Left lung (tissue), 10 donors: ENCODE data around the gene PRG2. TPM values are rescaled to one million over a fixed set of nuclear protein-coding genes. Genes with fewer than 3 reads are reported as not detected.

Source experiments
- ATAC-seq: fragments of 200-7000 bp; cut with Tn5 transposase; one replicate; pipeline ENCODE4 v1.9.1; 2020; ENCODE audit warnings: moderate library complexity
- DNase-seq, 4 donors: peaks; one replicate each; pipeline ENCODE4 v3.0.0-alpha.2; 2013 to 2020
- H3K27ac ChIP-seq, 2 donors: fragments of 200-600 bp; sonication (generic) in 1 of 2; one replicate each; pipeline versions ENCODE4 v1.5.0 to v1.8.0; 2020 to 2021
- H3K27me3 ChIP-seq, 2 donors: fragments of 200-600 bp; sonication (generic) in 1 of 2; one replicate each; pipeline versions ENCODE4 v1.5.0 to v1.8.0; 2020 to 2021
- H3K36me3 ChIP-seq, 2 donors: fragments of 200-600 bp; sonication (generic) in 1 of 2; one replicate each; pipeline versions ENCODE4 v1.5.0 to v1.8.0; 2020 to 2021
- H3K4me1 ChIP-seq, 2 donors: fragments of 200-600 bp; one replicate each; pipeline ENCODE4 v1.8.0; 2021
- H3K4me3 ChIP-seq, 2 donors: fragments of 200-600 bp; sonication (generic) in 1 of 2; one replicate each; pipeline versions ENCODE4 v1.5.0 to v1.8.0; 2020 to 2021; ENCODE audit warnings: mild to moderate bottlenecking in 1 of 2
- H3K9me3 ChIP-seq, 2 donors: fragments of 200-600 bp; sonication (generic) in 1 of 2; one replicate each; pipeline versions ENCODE4 v1.5.0 to v1.8.0; 2020 to 2021
- CTCF ChIP-seq, 2 donors: fragments of 200-600 bp; sonication (generic) in 1 of 2; IDR thresholded peaks; one replicate each; pipeline versions ENCODE4 v1.5.0 to v1.8.0; 2021; ENCODE audit warnings: antibody characterized with exemption in 2 of 2
- intact Hi-C, 2 donors: fragments of 100-400 bp; cut with DNase I; formaldehyde crosslinking; loops; one replicate each; pipeline versions ENCODE4 v1.11.2 to v1.14.2; 2022
- polyA plus RNA-seq, 6 donors: library from polyadenylated mRNA; unstranded; fragments of 120-200 nt; gene quantifications; one replicate each; pipeline ENCODE4 v1.2.1, GENCODE V29; 2013; ENCODE audit not compliant: insufficient read length in 6 of 6
- total RNA-seq, 2 donors: library from RNA; stranded (reverse); fragmentation: NEBNext Ultra II Directional; extraction: Animal tissue kit (Norgen Biotek cat#: 25700); gene quantifications; one replicate each; pipeline ENCODE4 v1.2.1, GENCODE V29; 2021
- donor health status: DM: no; HTN: yes; CAD: no.
- donor health status: DM: no; HTN: no; CAD: no.

Gene PRG2
- total and polyA plus RNA-seq, 8 donors = 0.34 to 1.7 (median 1.3) TPM; not detected in 1

DNA sequence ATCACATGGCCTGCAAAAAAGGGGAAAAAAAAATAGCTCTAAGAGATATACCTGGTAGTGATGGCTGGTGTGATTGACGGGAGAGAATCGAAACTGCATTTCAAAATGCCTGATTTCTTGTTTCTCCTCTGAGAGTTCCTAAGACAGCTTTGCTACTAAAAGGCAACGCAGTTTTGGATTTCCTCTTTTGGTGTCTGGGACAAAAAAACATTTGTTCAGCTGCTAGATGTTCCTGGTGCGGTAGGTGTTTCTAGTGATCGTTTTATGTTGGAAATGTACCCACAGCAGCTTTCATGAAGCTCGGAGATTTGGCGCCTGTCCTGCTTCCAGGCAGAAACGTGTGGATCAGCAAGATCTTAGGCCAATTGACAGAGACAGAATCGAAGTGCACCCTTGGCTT, 34.2 kb downstream of the PRG2 start:
- Histone ChIP-seq H3K27ac (no peak overlapping the region), H3K4me3 (no peak overlapping the region), H3K27me3 (no peaks in the 10 kb centered on the region), H3K4me1 (no peaks in the 10 kb centered on the region), H3K9me3 (no peaks in the 10 kb centered on the region), H3K36me3 (no peaks in the 10 kb centered on the region)
- no peak for TF ChIP-seq CTCF (IDR thresholded peaks at IDR 0.05)
- no peak for ATAC-seq
- DNase-seq = no peak
- intact Hi-C loops = no loop called here

DNA sequence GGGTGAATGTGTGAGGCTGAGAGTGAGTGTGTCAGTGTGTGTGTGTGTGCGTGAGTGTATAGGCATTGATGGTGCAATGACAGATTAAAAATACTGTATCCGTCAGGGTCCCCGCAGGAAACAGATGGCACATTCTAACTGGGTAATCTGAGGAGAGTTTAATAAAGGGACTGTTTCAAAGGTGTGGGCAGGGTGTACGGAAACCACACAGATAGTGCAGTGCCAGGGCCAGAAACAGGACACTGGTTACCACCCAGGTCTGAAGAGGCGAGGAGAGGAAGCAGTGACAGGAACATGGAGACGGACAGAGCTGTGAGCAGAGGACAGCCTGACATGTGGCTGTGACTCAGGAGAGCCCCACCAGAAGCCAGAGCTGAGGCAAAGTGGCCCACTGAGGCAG, 35.8 kb downstream of the PRG2 start:
- H3K27me3 ChIP-seq = no peaks in the 10 kb centered on the region
- no peak overlapping the region for H3K27ac ChIP-seq
- H3K4me1 ChIP-seq = peaks cover 0 to 6% of the 10 kb centered on the region in 2 donors
- intact Hi-C loops = no loop called here
- TF ChIP-seq CTCF (IDR thresholded peaks at IDR 0.05) = no peak
- no peak overlapping the region for H3K4me3 ChIP-seq
- H3K36me3 ChIP-seq = no peaks in the 10 kb centered on the region
- ATAC-seq (no peak), DNase-seq (no peak)
- H3K9me3 ChIP-seq = no peaks in the 10 kb centered on the region

GRCh38 chr11:57353852-57354251, 36.6 kb downstream of the PRG2 start:
- Histone ChIP-seq H3K27ac (no peak overlapping the region), H3K4me1 (peaks cover 0 to 7% of the 10 kb centered on the region in 2 donors), H3K27me3 (no peaks in the 10 kb centered on the region), H3K36me3 (no peaks in the 10 kb centered on the region), H3K9me3 (no peaks in the 10 kb centered on the region), H3K4me3 (no peak overlapping the region)
- ATAC-seq = no peak
- TF ChIP-seq CTCF (IDR thresholded peaks at IDR 0.05) = no peak
- DNase-seq = no peak
- intact Hi-C loops = no loop called here

- no peaks in the 10 kb centered on the region for H3K27me3 ChIP-seq
- intact Hi-C loops = no loop called here
- H3K36me3 ChIP-seq = no peaks in the 10 kb centered on the region
- no peak for ATAC-seq
- H3K4me1 ChIP-seq = peaks cover 0 to 7% of the 10 kb centered on the region in 2 donors
- no peak for DNase-seq
- TF ChIP-seq CTCF (IDR thresholded peaks at IDR 0.05) = no peak
- no peak overlapping the region for H3K27ac ChIP-seq
- no peak overlapping the region for H3K4me3 ChIP-seq
- H3K9me3 ChIP-seq = no peaks in the 10 kb centered on the region
Measured at GRCh38 chr11:57353446-57353845, 37.0 kb downstream of the PRG2 start.

GRCh38 chr11:57353036-57353435, 37.4 kb downstream of the PRG2 start:
- TF ChIP-seq CTCF (IDR thresholded peaks at IDR 0.05) = no peak

More at GRCh38 chr11:57353036-57353435, 37.4 kb downstream of the PRG2 start:
- no peak for DNase-seq
- ATAC-seq = no peak
- H3K9me3 ChIP-seq = no peaks in the 10 kb centered on the region
- H3K36me3 ChIP-seq = no peaks in the 10 kb centered on the region
- no peak overlapping the region for H3K27ac ChIP-seq
- intact Hi-C loops = no loop called here
- peaks cover 0 to 7% of the 10 kb centered on the region in 2 donors for H3K4me1 ChIP-seq
- no peak overlapping the region for H3K4me3 ChIP-seq
- H3K27me3 ChIP-seq = no peaks in the 10 kb centered on the region
